Activated T-cell treated with anti-CD3 and anti-CD28 coated beads, Interleukin-2, amount 50 U/mL, for 72 hours (primary cell): ENCODE measurements around the gene SGK2. TPM values are rescaled to one million over a fixed set of nuclear protein-coding genes. Genes with fewer than 3 reads are reported as not detected.
"Not testable (repeated sequence)": the region's sequence is repeated elsewhere in the genome, so short reads cannot be mapped to it uniquely, and the experiment has no call there.

Experiments used
- ATAC-seq, 2 donors: fragments of 150-1000 bp; cut with Tn5 transposase; replicated peaks in 1 of 2; 2 replicates each; pipeline ENCODE4 v1.10.0; 2021; ENCODE audit warnings: moderate library complexity in 2 of 2, mild to moderate bottlenecking in 1 of 2
- DNase-seq, 2 donors: peaks; one replicate each; pipeline ENCODE4 v3.0.0; 2021 to 2022; ENCODE audit warnings: mixed read lengths in 1 of 2
- H3K27ac Mint-ChIP-seq: one replicate; pipeline ENCODE4 v1.8.0; 2022; ENCODE audit warnings: mild to moderate bottlenecking, moderate library complexity, mixed read lengths
- H3K27me3 Mint-ChIP-seq: one replicate; pipeline ENCODE4 v1.8.0; 2022; ENCODE audit warnings: low read depth, mixed read lengths
- H3K36me3 Mint-ChIP-seq, 2 donors: one replicate each; pipeline ENCODE4 v1.8.0; 2022; ENCODE audit warnings: mixed read lengths in 2 of 2, mild to moderate bottlenecking in 1 of 2; ENCODE audit not compliant: insufficient read depth in 2 of 2
- H3K4me1 Mint-ChIP-seq: one replicate; pipeline ENCODE4 v1.8.0; 2022; ENCODE audit warnings: low read depth, mixed read lengths
- H3K4me3 Mint-ChIP-seq, 2 donors: one replicate each; pipeline ENCODE4 v1.8.0; 2022; ENCODE audit warnings: mild to moderate bottlenecking in 2 of 2, mixed read lengths in 2 of 2, moderate library complexity in 2 of 2
- H3K9me3 Mint-ChIP-seq, 2 donors: one replicate each; pipeline ENCODE4 v1.8.0; 2022; ENCODE audit warnings: mixed read lengths in 2 of 2
- total RNA-seq, 2 donors: library from RNA; stranded (reverse); gene quantifications; one replicate each; pipeline ENCODE4 v1.2.3, GENCODE V29; 2022

The SGK2 gene
- total RNA-seq, 2 donors from 2014 or later, result 1.4 to 1.7 TPM

GRCh38 chr20:43607278-43607677 lies 48.5 kb downstream of the SGK2 start:
- not testable (repeated sequence) for ATAC-seq, H3K27ac Mint-ChIP-seq, H3K27me3 Mint-ChIP-seq, DNase-seq, H3K36me3 Mint-ChIP-seq, H3K4me1 Mint-ChIP-seq, H3K4me3 Mint-ChIP-seq, H3K9me3 Mint-ChIP-seq

GRCh38 chr20:43631598-43631997 lies 72.8 kb downstream of the SGK2 start:
- no peaks in the 10 kb centered on the region for H3K9me3 Mint-ChIP-seq
- H3K4me1 Mint-ChIP-seq, result no peaks in the 10 kb centered on the region
- ATAC-seq, result no peak
- no peak overlapping the region for H3K27ac Mint-ChIP-seq
- no peak for DNase-seq
- H3K27me3 Mint-ChIP-seq, result no peaks in the 10 kb centered on the region
- H3K36me3 Mint-ChIP-seq, result peaks cover 4 to 6% of the 10 kb centered on the region in 2 donors
- no peak overlapping the region for H3K4me3 Mint-ChIP-seq

Other genes with a start within 250 kb of the SGK2 start
- 100 to 1,000 TPM; 128 to 158 TPM for gene SRSF6, start 101.1 kb upstream of the SGK2 start, total RNA-seq
- gene L3MBTL1, start 51.3 kb upstream of the SGK2 start, total RNA-seq, result 10 to 100 TPM; 17.7 to 20.2 TPM
- 10 to 100 TPM; 22.2 to 23.5 TPM for gene IFT52, start 31.9 kb downstream of the SGK2 start, total RNA-seq
- gene MYBL2, start 108.1 kb downstream of the SGK2 start, total RNA-seq, result 10 to 100 TPM; 76.9 to 87.7 TPM
- gene GTSF1L, start 168.0 kb downstream of the SGK2 start, total RNA-seq, result not detected